ENCODE results near the gene ADORA1.

Gene ADORA1

DNA sequence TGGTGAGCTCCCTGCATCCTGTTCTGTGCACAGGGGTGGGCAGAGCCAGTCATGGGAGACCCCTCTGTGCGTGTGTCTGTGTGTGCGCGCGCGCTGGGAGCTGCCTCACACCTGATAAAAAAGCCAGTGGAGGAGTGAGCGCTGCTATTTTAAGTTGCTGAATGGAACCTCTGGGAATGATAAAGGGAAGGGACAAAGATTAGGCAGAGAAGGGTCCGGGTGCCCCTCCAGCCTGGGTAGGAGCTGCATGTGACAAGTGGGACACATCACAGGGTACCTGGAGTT is 847 bp downstream of the ADORA1 start:
- Histone ChIP-seq H3K36me3 (ENCODE audit: control insufficient read depth in 4 of 4, insufficient read depth in 4 of 4, low read length in 3 of 4) (no peaks in the 10 kb centered on the region), H3K27me3 (replicated peaks in 2 of 5; ENCODE audit: control insufficient read depth in 4 of 5, insufficient read depth in 5 of 5, low read length in 4 of 5) (peaks cover 3 to 71% (median 43%) of the 10 kb centered on the region in 5 experiments), H3K9me3 (ENCODE audit: control extremely low read depth in 1 of 5, control insufficient read depth in 4 of 5, insufficient read depth in 2 of 5, low read depth in 1 of 5, low read length in 4 of 5) (no peaks in the 10 kb centered on the region), H3K4me1 (ENCODE audit: control extremely low read depth in 1 of 4, control insufficient read depth in 4 of 4, insufficient read depth in 4 of 4, low read length in 3 of 4) (peaks cover 0 to 19% (median 8%) of the 10 kb centered on the region in 4 experiments), H3K4me3 (ENCODE audit: control insufficient read depth in 1 of 7, extremely low read depth in 1 of 7, insufficient read depth in 4 of 7, low read depth in 2 of 7, low read length in 6 of 7) (peak overlapping the region in 3 of 7 experiments; percentile 22 to 57 (median 50)), H3K27ac (ENCODE audit: insufficient read depth in 1 of 2, low read depth in 1 of 2, low read length in 2 of 2, poor library complexity in 1 of 2, severe bottlenecking in 2 of 2) (no peak overlapping the region)
- ChIA-PET POLR2A (no interaction called here), CTCF (interaction anchor here (0.6 to 25.2 kb wide), 9 partner anchors 10 to 144 kb away, joined by 3 to 313 read pairs (median 4); partner anchors contain the start of gene MYBPH)
- WGBS (ENCODE audit: insufficient coverage), result 28% methylated on average over 7 of the region's 7 CpGs
- DNase-seq, result no peak

DNA sequence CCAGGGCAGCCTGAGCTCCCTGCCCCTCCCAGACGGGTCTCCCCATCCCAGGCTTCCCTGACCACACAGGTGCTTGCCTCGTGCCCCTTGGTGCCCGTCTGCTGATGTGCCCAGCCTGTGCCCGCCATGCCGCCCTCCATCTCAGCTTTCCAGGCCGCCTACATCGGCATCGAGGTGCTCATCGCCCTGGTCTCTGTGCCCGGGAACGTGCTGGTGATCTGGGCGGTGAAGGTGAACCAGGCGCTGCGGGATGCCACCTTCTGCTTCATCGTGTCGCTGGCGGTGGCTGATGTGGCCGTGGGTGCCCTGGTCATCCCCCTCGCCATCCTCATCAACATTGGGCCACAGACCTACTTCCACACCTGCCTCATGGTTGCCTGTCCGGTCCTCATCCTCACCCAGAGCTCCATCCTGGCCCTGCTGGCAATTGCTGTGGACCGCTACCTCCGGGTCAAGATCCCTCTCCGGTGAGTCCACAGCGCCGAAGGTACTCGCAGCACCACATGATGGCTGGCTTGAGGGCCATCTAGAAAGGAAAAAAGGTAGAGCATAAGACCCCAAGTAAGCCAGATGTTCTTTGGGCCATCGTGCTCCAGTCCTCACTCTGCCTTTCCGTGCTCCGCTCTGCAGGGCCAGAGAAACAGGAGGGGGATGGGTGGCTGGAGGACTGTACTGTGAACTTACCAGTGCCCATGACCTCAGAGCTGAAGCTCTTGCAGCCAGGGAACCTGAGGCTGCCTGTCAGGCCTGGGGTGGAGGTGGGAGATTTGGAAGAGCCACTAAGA is 1.4 kb downstream of the ADORA1 start:
- Histone ChIP-seq H3K9me3 (ENCODE audit: control extremely low read depth in 1 of 5, control insufficient read depth in 4 of 5, insufficient read depth in 2 of 5, low read depth in 1 of 5, low read length in 4 of 5) (no peaks in the 10 kb centered on the region), H3K4me3 (ENCODE audit: control insufficient read depth in 1 of 7, extremely low read depth in 1 of 7, insufficient read depth in 4 of 7, low read depth in 2 of 7, low read length in 6 of 7) (no peak overlapping the region), H3K27ac (ENCODE audit: insufficient read depth in 1 of 2, low read depth in 1 of 2, low read length in 2 of 2, poor library complexity in 1 of 2, severe bottlenecking in 2 of 2) (no peak overlapping the region), H3K4me1 (ENCODE audit: control extremely low read depth in 1 of 4, control insufficient read depth in 4 of 4, insufficient read depth in 4 of 4, low read length in 3 of 4) (peaks cover 0 to 19% (median 8%) of the 10 kb centered on the region in 4 experiments), H3K36me3 (ENCODE audit: control insufficient read depth in 4 of 4, insufficient read depth in 4 of 4, low read length in 3 of 4) (no peaks in the 10 kb centered on the region), H3K27me3 (replicated peaks in 2 of 5; ENCODE audit: control insufficient read depth in 4 of 5, insufficient read depth in 5 of 5, low read length in 4 of 5) (peaks cover 3 to 69% (median 43%) of the 10 kb centered on the region in 5 experiments)
- no peak for DNase-seq
- ChIA-PET CTCF (interaction anchor here (0.6 to 25.2 kb wide), 11 partner anchors 10 to 143 kb away, joined by 3 to 313 read pairs (median 4); partner anchors contain the start of gene MYBPH), POLR2A (no interaction called here)
- 94% methylated on average over 27 of the region's 29 CpGs for WGBS (ENCODE audit: insufficient coverage)

DNA sequence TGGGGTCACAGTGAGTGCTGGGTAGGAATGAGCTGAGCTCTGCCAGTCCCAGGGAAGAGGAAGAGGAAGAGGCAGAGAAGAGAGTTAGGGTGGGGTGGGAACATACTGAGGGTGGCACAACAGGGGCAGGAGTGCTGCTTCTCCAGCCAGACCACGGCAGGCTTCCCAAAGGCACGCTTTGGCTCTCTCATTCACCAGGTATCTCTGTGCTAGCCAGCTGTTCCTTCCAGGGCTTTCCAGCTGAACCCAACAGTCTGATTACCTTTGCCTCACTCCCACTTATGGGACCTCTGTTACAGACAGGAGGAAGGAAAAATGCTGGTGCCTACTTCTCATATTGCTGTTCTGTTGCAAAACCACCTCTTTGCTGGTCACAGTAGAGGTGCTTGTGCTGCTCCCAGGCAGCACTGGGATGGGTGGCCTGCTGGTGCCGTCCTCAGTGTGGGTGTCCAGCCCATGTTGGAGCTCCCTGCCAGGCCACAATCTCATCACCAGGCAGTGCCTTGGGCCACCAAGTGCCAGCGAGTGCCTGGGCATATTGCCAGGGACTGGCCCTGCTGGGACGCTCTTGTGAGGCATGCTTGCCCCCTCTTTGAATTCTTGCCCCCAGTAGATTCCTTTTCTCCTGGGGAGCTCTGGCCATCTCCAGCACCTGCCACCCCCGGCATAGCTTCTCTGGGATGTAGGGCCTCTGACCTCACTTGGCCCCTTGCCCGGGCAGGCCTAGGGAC is 2.1 kb downstream of the ADORA1 start:
- H3K4me1 ChIP-seq (ENCODE audit: control extremely low read depth in 1 of 4, control insufficient read depth in 4 of 4, insufficient read depth in 4 of 4, low read length in 3 of 4), result peaks cover 0 to 19% (median 8%) of the 10 kb centered on the region in 4 experiments
- no peak overlapping the region for H3K27ac ChIP-seq (ENCODE audit: insufficient read depth in 1 of 2, low read depth in 1 of 2, low read length in 2 of 2, poor library complexity in 1 of 2, severe bottlenecking in 2 of 2)
- POLR2A ChIA-PET, result no interaction called here
- CTCF ChIA-PET, result interaction anchor here (0.7 to 25.2 kb wide), 7 partner anchors 9 to 95 kb away, joined by 3 to 313 read pairs (median 4); partner anchors contain the start of gene MYBPH
- WGBS (ENCODE audit: insufficient coverage), result 71% methylated on average over 7 of the region's 7 CpGs
- H3K4me3 ChIP-seq (ENCODE audit: control insufficient read depth in 1 of 7, extremely low read depth in 1 of 7, insufficient read depth in 4 of 7, low read depth in 2 of 7, low read length in 6 of 7), result no peak overlapping the region
- DNase-seq, result no peak
- H3K9me3 ChIP-seq (ENCODE audit: control extremely low read depth in 1 of 5, control insufficient read depth in 4 of 5, insufficient read depth in 2 of 5, low read depth in 1 of 5, low read length in 4 of 5), result no peaks in the 10 kb centered on the region
- H3K27me3 ChIP-seq (replicated peaks in 2 of 5; ENCODE audit: control insufficient read depth in 4 of 5, insufficient read depth in 5 of 5, low read length in 4 of 5), result peaks cover 3 to 64% (median 39%) of the 10 kb centered on the region in 5 experiments
- no peaks in the 10 kb centered on the region for H3K36me3 ChIP-seq (ENCODE audit: control insufficient read depth in 4 of 4, insufficient read depth in 4 of 4, low read length in 3 of 4)

DNA sequence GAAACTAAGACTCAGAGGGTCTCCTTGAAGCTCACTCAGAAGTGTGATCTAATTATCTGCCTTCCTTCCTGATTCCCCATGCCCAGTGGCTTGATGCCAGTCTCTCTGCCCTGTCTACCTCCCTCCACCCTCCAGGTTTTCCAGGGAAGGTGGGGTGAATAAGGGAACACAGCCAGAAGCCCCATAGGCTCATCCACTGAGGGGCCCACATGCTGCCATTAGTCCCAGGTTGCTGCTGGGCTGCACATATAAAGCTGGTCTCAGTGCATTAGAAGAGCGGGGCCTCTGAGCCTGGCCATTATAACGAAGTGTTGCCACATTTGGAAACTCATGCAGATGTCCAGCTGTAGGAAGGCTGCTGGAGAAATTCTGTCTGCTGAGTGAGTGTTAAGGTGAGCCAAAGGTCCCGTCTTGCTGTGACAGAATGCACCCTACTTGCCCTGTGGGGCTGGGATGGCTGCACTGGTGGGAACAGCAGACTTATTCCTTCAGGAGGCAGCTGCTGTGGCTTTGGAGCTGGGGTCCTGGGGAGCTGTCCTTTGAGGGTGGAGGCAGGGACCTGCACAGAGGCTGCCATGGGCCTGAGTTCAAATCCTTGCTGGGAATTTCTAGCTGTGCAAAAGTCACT is 2.9 kb downstream of the ADORA1 start:
- H3K4me3 ChIP-seq (ENCODE audit: control insufficient read depth in 1 of 7, extremely low read depth in 1 of 7, insufficient read depth in 4 of 7, low read depth in 2 of 7, low read length in 6 of 7), result no peak overlapping the region
- H3K27ac ChIP-seq (ENCODE audit: insufficient read depth in 1 of 2, low read depth in 1 of 2, low read length in 2 of 2, poor library complexity in 1 of 2, severe bottlenecking in 2 of 2), result no peak overlapping the region
- POLR2A ChIA-PET, result interaction anchor here (1.0 kb wide), 1 partner anchor 8 kb away, joined by 3 read pairs; no protein-coding TSS in a partner anchor
- H3K4me1 ChIP-seq (ENCODE audit: control extremely low read depth in 1 of 4, control insufficient read depth in 4 of 4, insufficient read depth in 4 of 4, low read length in 3 of 4), result peaks cover 0 to 19% (median 10%) of the 10 kb centered on the region in 4 experiments
- no peaks in the 10 kb centered on the region for H3K9me3 ChIP-seq (ENCODE audit: control extremely low read depth in 1 of 5, control insufficient read depth in 4 of 5, insufficient read depth in 2 of 5, low read depth in 1 of 5, low read length in 4 of 5)
- H3K27me3 ChIP-seq (replicated peaks in 2 of 5; ENCODE audit: control insufficient read depth in 4 of 5, insufficient read depth in 5 of 5, low read length in 4 of 5), result peaks cover under 1 to 58% (median 36%) of the 10 kb centered on the region in 5 experiments
- DNase-seq, result no peak
- CTCF ChIA-PET, result interaction anchor here (0.7 to 25.2 kb wide), 6 partner anchors 9 to 139 kb away, joined by 3 to 313 read pairs (median 30); partner anchors contain the start of gene MYBPH
- H3K36me3 ChIP-seq (ENCODE audit: control insufficient read depth in 4 of 4, insufficient read depth in 4 of 4, low read length in 3 of 4), result no peaks in the 10 kb centered on the region
- WGBS (ENCODE audit: insufficient coverage), result 100% methylated on average over 3 of the region's 3 CpGs

DNA sequence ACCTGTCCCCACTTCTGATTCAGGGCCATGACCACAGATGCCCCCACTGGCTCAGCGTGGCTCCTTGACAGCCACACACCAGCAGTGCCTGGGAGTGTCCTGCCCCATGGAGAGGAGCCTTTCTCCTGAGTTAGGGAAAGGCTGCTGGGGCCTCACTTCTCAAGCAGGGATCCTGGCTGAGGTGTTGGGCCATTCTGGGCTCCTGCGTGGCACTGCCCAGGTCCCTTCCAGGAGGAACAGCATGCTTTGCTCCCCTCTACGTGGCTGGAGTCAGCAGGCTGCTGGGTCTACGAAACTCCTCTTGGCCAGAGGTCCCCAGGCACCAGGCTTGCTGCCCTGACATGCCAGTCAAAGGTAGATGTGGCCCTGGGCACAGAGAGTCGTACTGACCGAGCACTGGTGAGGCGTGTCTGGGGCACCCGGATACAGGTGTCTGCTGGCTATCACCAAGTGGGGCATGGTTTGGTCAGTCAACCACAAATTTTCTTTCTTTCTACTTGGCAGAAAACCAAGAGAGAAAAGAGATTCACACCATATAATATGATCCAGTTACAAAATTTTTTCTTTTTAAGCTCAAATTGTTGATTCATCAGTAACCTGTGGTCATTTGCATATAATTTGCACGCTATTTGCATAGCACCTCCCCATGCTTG is 4.1 kb downstream of the ADORA1 start:
- ChIA-PET POLR2A (no interaction called here), CTCF (interaction anchor here (1.2 to 25.2 kb wide), 7 partner anchors 14 to 138 kb away, joined by 3 to 313 read pairs (median 15); partner anchors contain the start of gene MYBPH)
- H3K4me3 ChIP-seq (ENCODE audit: control insufficient read depth in 1 of 7, extremely low read depth in 1 of 7, insufficient read depth in 4 of 7, low read depth in 2 of 7, low read length in 6 of 7), result no peak overlapping the region
- no peaks in the 10 kb centered on the region for H3K9me3 ChIP-seq (ENCODE audit: control extremely low read depth in 1 of 5, control insufficient read depth in 4 of 5, insufficient read depth in 2 of 5, low read depth in 1 of 5, low read length in 4 of 5)
- DNase-seq, result no peak
- 95% methylated on average over 9 of the region's 9 CpGs for WGBS (ENCODE audit: insufficient coverage)
- H3K4me1 ChIP-seq (ENCODE audit: control extremely low read depth in 1 of 4, control insufficient read depth in 4 of 4, insufficient read depth in 4 of 4, low read length in 3 of 4), result peaks cover 4 to 27% (median 20%) of the 10 kb centered on the region in 4 experiments
- no peaks in the 10 kb centered on the region for H3K36me3 ChIP-seq (ENCODE audit: control insufficient read depth in 4 of 4, insufficient read depth in 4 of 4, low read length in 3 of 4)
- peaks cover 0 to 48% (median 29%) of the 10 kb centered on the region in 5 experiments for H3K27me3 ChIP-seq (replicated peaks in 2 of 5; ENCODE audit: control insufficient read depth in 4 of 5, insufficient read depth in 5 of 5, low read length in 4 of 5)
- H3K27ac ChIP-seq (ENCODE audit: insufficient read depth in 1 of 2, low read depth in 1 of 2, low read length in 2 of 2, poor library complexity in 1 of 2, severe bottlenecking in 2 of 2), result no peak overlapping the region

DNA sequence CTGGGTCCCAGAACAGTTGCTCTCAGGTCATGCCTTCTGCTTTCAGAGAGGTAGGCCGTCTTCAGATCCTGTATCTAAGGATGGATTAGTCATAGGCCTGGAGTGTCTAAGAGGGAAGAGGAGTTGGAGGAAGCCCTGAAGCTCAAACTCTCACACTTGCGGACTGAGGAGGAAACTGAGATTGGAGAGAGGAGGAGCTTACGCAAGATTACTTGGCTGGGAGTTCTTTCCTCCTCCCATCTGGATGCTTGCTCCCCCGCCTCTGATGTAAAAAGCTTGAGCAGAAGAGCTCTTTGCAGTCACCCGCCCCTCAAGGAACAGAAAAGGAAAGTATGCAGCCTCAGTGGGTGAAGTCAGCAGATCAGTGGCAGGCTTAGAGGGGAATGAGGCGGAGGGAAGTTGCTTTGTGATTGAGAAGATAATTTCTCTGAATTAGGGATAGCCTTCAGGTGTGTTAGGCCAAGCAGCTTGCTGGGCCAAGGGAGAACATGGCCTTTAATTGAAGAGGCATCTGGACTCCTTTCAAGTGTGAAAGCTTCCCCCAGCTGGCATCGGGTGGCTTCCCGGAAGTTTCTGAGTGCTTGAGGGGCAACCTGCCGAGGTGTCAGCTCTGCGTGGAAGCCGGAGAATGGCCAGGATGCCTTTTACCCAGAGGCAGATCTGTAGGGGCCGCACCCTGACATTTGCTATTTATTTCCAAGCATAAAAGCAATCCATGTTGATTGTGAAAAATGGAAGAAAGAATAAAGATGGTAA is 6.6 kb downstream of the ADORA1 start:
- no peaks in the 10 kb centered on the region for H3K9me3 ChIP-seq (ENCODE audit: control extremely low read depth in 1 of 5, control insufficient read depth in 4 of 5, insufficient read depth in 2 of 5, low read depth in 1 of 5, low read length in 4 of 5)
- peaks cover 4 to 15% (median 10%) of the 10 kb centered on the region in 4 experiments for H3K4me1 ChIP-seq (ENCODE audit: control extremely low read depth in 1 of 4, control insufficient read depth in 4 of 4, insufficient read depth in 4 of 4, low read length in 3 of 4)
- peak in 1 of 3 donors; percentile 18 for DNase-seq
- CTCF ChIA-PET, result interaction anchor here (0.6 to 25.2 kb wide), 8 partner anchors 9 to 1419 kb away, joined by 3 to 313 read pairs (median 13); partner anchors contain the start of gene MYBPH
- POLR2A ChIA-PET, result no interaction called here
- 74% methylated on average over 8 of the region's 12 CpGs for WGBS (ENCODE audit: insufficient coverage)
- peaks cover 0 to 25% (median 17%) of the 10 kb centered on the region in 5 experiments for H3K27me3 ChIP-seq (replicated peaks in 2 of 5; ENCODE audit: control insufficient read depth in 4 of 5, insufficient read depth in 5 of 5, low read length in 4 of 5)
- no peak overlapping the region for H3K4me3 ChIP-seq (ENCODE audit: control insufficient read depth in 1 of 7, extremely low read depth in 1 of 7, insufficient read depth in 4 of 7, low read depth in 2 of 7, low read length in 6 of 7)
- no peaks in the 10 kb centered on the region for H3K36me3 ChIP-seq (ENCODE audit: control insufficient read depth in 4 of 4, insufficient read depth in 4 of 4, low read length in 3 of 4)
- no peak overlapping the region for H3K27ac ChIP-seq (ENCODE audit: insufficient read depth in 1 of 2, low read depth in 1 of 2, low read length in 2 of 2, poor library complexity in 1 of 2, severe bottlenecking in 2 of 2)

Measured in common myeloid progenitor, CD34-positive (primary cell).